Left lung (tissue), 10 donors: ENCODE measurements around the gene PRKD1. TPM values are rescaled to one million over a fixed set of nuclear protein-coding genes. Genes with fewer than 3 reads are reported as not detected.

Experiments
- ATAC-seq: fragments of 200-7000 bp; cut with Tn5 transposase; one replicate; pipeline ENCODE4 v1.9.1; 2020; ENCODE audit warnings: moderate library complexity
- DNase-seq, 4 donors: peaks; one replicate each; pipeline ENCODE4 v3.0.0-alpha.2; 2013 to 2020
- H3K27ac ChIP-seq, 2 donors: fragments of 200-600 bp; sonication (generic) in 1 of 2; one replicate each; pipeline versions ENCODE4 v1.5.0 to v1.8.0; 2020 to 2021
- H3K27me3 ChIP-seq, 2 donors: fragments of 200-600 bp; sonication (generic) in 1 of 2; one replicate each; pipeline versions ENCODE4 v1.5.0 to v1.8.0; 2020 to 2021
- H3K36me3 ChIP-seq, 2 donors: fragments of 200-600 bp; sonication (generic) in 1 of 2; one replicate each; pipeline versions ENCODE4 v1.5.0 to v1.8.0; 2020 to 2021
- H3K4me1 ChIP-seq, 2 donors: fragments of 200-600 bp; one replicate each; pipeline ENCODE4 v1.8.0; 2021
- H3K4me3 ChIP-seq, 2 donors: fragments of 200-600 bp; sonication (generic) in 1 of 2; one replicate each; pipeline versions ENCODE4 v1.5.0 to v1.8.0; 2020 to 2021; ENCODE audit warnings: mild to moderate bottlenecking in 1 of 2
- H3K9me3 ChIP-seq, 2 donors: fragments of 200-600 bp; sonication (generic) in 1 of 2; one replicate each; pipeline versions ENCODE4 v1.5.0 to v1.8.0; 2020 to 2021
- CTCF ChIP-seq, 2 donors: fragments of 200-600 bp; sonication (generic) in 1 of 2; IDR thresholded peaks; one replicate each; pipeline versions ENCODE4 v1.5.0 to v1.8.0; 2021; ENCODE audit warnings: antibody characterized with exemption in 2 of 2
- intact Hi-C, 2 donors: fragments of 100-400 bp; cut with DNase I; formaldehyde crosslinking; loops; one replicate each; pipeline versions ENCODE4 v1.11.2 to v1.14.2; 2022
- polyA plus RNA-seq, 6 donors: library from polyadenylated mRNA; unstranded; fragments of 120-200 nt; gene quantifications; one replicate each; pipeline ENCODE4 v1.2.1, GENCODE V29; 2013; ENCODE audit not compliant: insufficient read length in 6 of 6
- total RNA-seq, 2 donors: library from RNA; stranded (reverse); fragmentation: NEBNext Ultra II Directional; extraction: Animal tissue kit (Norgen Biotek cat#: 25700); gene quantifications; one replicate each; pipeline ENCODE4 v1.2.1, GENCODE V29; 2021
- donor health status: DM: no; HTN: yes; CAD: no.
- donor health status: DM: no; HTN: no; CAD: no.

The PRKD1 gene
- total and polyA plus RNA-seq, 8 donors, result 13.6 to 35.1 (median 23.0) TPM

- Histone ChIP-seq H3K4me1 (no peaks in the 10 kb centered on the region), H3K36me3 (no peaks in the 10 kb centered on the region), H3K27ac (no peak overlapping the region), H3K27me3 (no peaks in the 10 kb centered on the region), H3K9me3 (peaks cover 0 to 5% of the 10 kb centered on the region in 2 donors), H3K4me3 (no peak overlapping the region)
- intact Hi-C loops, result no loop called here
- TF ChIP-seq CTCF (IDR thresholded peaks at IDR 0.05), result no peak
- ATAC-seq (peak; percentile 63), DNase-seq (peak in 3 of 4 donors; percentile 46 to 52 (median 46))
Measured at GRCh38 chr14:29637411-29637810, 290.2 kb downstream of the PRKD1 start.

- intact Hi-C loops, result no loop called here
- Histone ChIP-seq H3K27me3 (no peaks in the 10 kb centered on the region), H3K27ac (no peak overlapping the region), H3K4me1 (no peaks in the 10 kb centered on the region), H3K36me3 (no peaks in the 10 kb centered on the region), H3K9me3 (peaks cover 0 to 5% of the 10 kb centered on the region in 2 donors), H3K4me3 (no peak overlapping the region)
- DNase-seq (no peak), ATAC-seq (no peak)
- TF ChIP-seq CTCF (IDR thresholded peaks at IDR 0.05), result no peak
Measured at GRCh38 chr14:29636870-29637269, 290.8 kb downstream of the PRKD1 start.

- Histone ChIP-seq H3K36me3 (no peaks in the 10 kb centered on the region), H3K4me3 (no peak overlapping the region), H3K27ac (no peak overlapping the region), H3K27me3 (no peaks in the 10 kb centered on the region), H3K4me1 (no peaks in the 10 kb centered on the region), H3K9me3 (peaks cover 0 to 5% of the 10 kb centered on the region in 2 donors)
- DNase-seq (no peak), ATAC-seq (no peak)
- no peak for TF ChIP-seq CTCF (IDR thresholded peaks at IDR 0.05)
- intact Hi-C loops, result no loop called here
Measured at GRCh38 chr14:29630566-29631160, 297.0 kb downstream of the PRKD1 start.

GRCh38 chr14:29629839-29630238 lies 297.8 kb downstream of the PRKD1 start:
- no peak for ATAC-seq
- intact Hi-C loops, result no loop called here
- no peak for DNase-seq
- Histone ChIP-seq H3K27me3 (no peaks in the 10 kb centered on the region), H3K9me3 (peaks cover 0 to 5% of the 10 kb centered on the region in 2 donors), H3K36me3 (no peaks in the 10 kb centered on the region), H3K4me1 (no peaks in the 10 kb centered on the region), H3K27ac (no peak overlapping the region), H3K4me3 (no peak overlapping the region)
- no peak for TF ChIP-seq CTCF (IDR thresholded peaks at IDR 0.05)

GRCh38 chr14:29627137-29627536 lies 300.5 kb downstream of the PRKD1 start:
- H3K9me3 ChIP-seq, result no peaks in the 10 kb centered on the region
- DNase-seq, result no peak
- ATAC-seq, result no peak
- H3K4me3 ChIP-seq, result no peak overlapping the region
- TF ChIP-seq CTCF (IDR thresholded peaks at IDR 0.05), result no peak
- H3K36me3 ChIP-seq, result no peaks in the 10 kb centered on the region
- H3K27me3 ChIP-seq, result no peaks in the 10 kb centered on the region
- no peaks in the 10 kb centered on the region for H3K4me1 ChIP-seq
- H3K27ac ChIP-seq, result no peak overlapping the region
- intact Hi-C loops, result no loop called here
